Measurements from ENCODE around the gene PDHB.

Gene PDHB

DNA sequence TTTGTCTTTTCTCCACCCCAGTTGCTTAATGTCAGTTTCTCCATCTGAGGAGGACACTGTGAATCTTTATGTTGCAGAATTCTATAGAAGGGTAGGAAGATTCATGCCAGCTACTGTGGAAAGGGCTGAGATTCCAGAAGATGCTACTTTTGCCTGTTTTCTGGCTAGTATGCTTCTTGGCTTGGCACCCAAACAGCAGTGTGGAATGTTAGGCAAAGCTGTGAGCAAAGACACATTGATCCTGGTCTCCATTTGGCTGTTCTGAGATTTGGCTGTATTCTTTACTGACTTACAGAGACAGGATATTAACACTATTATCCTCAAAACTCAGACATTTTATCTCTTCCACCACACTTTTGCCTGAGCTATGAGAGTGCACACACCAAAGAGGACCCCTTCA lies 39.3 kb downstream of the PDHB start:
- DNase-seq = no peak

DNA sequence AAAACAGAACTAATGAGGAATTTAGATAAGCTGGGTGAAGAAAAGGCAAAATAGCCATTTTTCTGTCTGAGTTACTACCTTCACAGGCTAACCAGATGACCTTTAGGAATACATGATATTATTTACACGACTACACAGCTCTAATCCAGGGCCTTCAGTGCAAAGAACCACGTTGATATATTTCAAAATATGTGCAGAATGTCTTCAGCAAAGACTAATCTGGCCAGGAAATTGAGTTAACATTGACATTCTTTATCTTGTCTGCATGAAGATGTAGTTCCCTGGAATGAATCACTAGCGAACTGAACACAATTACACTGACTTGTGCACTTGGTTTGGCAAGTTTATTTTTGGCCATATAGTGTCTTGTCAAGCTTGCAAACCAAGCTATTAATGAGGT lies 41.5 kb downstream of the PDHB start:
- no peak for DNase-seq

DNA sequence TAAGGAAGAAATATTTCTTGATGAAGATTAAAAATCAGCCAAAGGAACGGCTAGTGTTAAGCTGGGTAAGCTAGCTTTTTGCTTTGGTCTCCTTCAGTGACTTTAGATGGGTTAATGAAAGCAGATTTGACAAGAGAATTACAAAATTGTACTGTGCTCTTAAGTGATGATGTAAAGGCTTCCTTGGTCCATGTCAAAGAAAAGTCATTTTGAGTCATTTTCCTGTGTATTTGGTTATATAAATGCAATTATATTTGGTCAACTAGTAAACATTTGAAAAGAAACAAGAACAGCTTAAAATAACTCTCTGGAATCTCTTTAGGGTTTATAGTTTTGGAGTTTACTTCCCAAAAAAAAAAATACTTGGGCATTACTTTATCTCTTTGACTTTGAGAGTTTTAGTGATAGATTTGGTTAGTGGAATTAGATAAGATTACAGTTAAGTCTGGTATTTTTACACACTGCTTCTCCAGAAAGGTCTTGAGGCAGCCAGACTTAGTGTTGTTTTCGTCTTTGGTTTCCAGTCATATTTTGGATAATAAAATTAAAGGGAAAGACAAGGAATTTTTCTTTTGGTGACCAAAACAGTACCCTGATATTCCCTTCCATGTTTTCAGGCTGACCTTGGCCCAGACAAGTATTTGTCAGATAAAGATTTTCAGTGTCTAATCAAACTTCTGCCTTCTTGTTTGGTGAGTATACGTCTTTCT lies 42.3 kb downstream of the PDHB start:
- no peak for DNase-seq

DNA sequence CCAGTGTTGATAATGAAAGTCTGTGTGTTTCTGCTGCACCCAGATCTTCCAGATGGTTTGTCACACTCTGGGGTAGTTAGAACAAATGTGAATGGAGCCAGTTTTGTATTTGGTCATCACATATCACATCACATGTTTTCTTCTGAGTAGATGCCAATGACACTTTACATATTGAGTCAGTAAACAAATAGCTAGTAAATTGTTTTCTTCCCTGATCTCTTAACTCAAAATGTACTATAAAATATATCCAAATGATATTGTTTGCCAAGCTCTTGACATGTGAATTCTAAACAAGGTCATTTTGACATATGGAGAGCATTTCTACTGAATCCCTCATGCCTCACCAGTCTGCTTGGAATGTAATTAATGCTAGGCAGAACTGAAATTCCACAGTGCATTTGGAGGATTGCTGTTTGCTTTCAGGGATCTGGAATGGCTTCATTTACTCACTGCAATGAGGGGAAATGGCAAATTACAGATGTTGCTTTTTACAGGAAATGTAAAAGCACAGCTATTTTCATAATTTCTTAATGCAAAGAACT lies 45.0 kb downstream of the PDHB start:
- no peak for DNase-seq

DNA sequence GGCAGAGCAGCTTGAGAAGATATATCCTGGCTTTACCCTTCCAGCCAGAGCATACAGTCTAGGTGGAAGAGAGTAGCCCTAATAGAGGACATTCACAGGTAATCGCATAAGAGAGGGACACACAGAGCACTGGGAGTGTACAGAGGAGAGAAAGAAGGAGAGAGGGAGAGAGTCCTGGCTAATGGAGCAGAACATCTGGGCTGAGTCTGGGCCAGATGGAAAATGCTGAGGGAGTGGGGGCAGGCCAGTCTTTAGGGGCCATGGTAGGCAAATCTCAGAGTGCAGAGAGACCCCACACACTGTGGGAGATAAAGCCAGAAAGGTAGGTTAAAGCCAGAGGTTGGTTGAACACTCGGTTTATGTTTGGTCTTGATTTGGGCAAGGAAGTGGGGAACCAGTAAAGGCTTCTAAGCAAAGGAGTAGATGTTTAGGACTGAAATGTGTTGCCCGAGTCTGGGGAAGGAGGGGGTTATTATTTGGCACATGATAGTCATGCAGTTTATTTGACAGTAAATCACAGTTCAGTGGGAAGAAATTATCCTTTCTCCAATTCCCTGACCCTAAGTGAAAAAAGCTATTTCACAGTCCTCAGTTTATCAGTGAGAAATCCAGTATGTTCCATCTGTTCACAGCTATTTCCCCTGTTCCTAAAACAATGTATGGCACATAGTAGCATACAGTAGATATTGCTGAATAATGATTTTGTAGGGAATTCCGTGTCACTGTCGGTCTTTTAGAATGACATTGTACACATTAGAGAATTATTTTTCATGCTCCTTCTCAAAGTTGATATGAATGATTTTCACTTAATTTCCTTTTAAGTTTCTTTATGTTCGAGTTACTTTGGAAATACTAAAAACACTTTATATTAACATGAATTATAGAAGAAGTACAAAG lies 45.7 kb downstream of the PDHB start:
- DNase-seq = no peak

DNA sequence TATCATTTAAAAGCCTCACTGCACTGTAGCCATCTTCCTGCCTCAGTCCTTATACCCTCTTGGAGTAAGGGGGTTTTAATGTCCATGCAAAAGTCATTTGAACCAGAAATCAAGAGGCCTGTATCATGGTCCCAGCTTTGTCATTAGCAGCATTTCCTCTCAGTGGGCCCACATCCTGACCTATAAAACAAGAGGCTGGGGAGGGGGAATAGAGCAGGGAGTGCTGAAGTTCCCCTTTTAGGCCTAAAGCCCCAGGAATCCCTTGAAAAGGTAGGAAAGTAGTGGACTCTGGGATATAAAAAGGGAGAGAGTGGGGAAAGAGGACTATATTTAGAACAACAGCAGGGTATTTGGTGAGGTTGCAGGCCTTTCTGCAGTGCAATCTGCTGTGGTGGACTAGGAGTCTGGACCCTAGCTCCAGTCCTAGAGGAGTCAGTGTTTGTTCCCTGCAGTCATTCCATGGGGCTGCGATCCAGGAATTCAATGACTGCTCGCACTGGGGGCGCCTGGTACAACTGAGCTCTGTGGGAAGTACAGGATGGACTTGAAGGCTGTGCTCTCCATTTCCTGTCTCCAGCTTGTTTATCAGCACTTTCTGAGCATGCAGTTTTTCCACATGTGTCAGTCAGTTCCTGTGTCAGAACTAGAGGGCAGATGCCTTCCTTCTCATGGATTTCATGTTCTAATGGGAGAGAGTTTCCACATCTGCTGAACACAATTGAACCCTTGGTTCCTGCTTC lies 46.8 kb downstream of the PDHB start:
- no peak for DNase-seq

DNA sequence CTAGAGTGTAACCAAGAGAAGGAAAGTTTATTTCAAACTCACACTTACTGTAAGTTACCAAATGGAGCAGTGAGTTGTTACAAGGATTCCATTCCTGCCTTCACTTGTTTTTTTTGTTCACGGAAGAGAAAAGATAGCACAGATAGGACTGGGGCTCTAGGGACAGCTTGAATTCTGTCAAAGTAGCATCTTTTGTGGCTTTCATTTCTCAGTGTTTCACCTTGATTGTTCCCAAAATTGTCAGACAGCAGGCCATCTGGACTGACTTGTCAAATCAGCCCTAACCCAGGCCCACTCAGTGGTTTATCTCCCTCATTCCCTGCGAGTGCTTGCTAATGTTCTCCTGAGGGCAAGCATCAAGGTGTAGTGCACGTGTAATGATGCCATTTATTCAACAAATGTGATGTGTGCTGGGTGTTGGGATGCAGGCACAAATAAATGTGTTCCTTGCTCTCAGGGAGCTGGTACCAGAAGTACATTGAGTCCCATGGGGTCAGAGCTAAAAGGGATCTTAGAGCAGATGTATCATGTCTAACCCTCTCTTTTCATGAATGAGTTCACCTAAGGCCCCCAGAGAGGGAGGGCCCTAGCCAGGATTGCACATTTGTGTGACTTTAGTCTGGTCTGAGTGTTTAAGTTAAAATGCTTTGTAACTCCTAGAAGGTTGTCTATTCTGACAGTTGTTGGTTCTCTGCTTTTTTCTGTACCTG lies 49.1 kb downstream of the PDHB start:
- no peak for DNase-seq

DNA sequence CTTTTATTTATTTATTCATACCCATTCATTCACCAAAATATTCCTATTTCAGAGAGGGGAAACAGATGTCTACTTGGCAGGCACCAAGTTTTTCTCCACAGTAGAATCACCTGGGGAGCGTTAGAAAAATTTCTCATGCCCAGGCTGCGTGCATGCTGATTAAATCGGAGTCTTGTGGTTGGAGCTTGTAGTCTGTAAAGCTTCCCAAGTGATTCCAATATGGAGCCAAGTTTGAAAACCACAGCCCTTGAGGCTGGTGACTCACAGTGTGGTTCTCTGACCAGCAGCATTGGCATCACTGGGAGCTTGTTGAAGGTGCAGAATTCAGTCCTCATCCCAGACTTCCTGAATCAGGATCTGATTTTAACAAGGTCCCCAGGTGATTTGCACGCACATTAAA lies 49.7 kb downstream of the PDHB start:
- no peak for DNase-seq

DNA sequence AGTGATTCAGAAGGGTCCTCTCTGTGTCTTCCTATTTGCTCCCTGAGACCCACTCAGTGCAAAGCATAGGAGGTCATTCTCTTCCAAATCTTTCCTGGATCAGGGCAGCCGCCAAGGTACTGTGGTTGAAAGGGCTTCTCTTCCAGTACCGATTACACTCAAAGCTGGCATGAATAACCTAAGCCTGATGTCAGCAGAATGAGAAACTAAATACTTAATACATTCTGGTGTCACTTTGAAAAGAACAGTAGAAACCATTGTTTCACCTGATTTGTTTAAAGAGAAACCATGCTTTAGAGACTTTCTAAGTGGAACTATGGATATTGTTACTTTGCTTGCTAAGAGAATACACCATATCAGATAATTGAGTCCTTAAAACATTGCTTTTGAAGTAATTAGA lies 50.2 kb downstream of the PDHB start:
- no peak for DNase-seq

DNA sequence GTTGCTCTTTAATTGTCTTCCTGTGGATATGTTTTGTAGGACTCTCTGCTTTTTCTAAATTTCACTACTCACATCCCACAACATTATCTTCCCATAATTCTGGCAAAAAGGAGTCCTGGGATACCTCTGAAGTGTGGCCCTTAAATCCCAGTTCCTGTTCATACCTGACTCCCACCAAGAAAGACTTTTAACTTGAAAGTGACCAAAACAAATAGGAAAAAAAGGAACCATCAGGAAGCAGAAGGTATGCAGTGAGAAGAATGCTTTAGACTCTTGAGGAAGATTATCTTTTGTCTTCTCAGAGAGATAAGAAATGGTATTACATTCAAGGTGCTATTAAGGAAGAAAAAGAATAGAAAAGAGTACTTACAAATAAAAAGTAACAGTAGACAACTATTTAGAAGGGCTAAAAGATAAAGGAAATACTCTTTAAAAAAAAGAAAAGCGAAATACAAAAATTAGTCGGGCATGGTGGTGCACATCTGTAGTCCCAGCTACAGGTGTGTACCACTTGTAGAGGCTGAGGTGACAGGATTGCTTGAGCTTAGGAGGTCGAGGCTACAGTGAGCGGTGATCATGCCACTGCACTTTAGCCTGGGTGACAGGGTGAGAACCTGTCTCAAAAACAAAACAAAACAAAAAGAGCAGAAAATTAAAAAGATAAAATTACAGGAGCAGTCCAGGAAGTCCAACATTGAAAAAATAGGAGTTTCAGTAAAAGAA lies 54.1 kb downstream of the PDHB start:
- no peak for DNase-seq

DNA sequence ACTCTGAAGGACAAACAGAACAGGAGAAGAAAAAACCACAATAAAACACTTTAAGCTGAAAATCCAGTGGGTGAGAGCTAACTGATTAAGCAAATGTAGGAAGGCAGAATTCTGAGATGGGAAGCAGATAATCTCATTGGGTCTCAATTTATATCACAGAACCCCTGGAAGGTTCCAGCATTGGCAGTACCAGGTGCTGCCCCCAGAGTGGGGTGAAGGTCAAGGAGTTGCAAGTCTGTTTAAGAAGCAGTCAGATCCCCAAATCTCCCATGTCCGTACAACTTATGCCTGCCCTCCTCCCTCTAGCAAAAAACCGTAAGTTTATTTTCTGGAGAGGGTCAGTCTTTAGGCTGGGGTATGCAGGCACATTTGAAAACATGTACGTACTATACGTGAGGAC lies 55.9 kb downstream of the PDHB start:
- DNase-seq = no peak
